HG02943 (cell line): ENCODE data around the gene PAPSS1.
"Not testable (repeated sequence)": the region's sequence is repeated elsewhere in the genome, so short reads cannot be mapped to it uniquely, and the experiment has no call there.

Experiments used
- ATAC-seq: cut with Tn5 transposase; IDR thresholded peaks from one replicate; pipeline ENCODE4 v1.9.1; 2021; ENCODE audit warnings: mild to moderate bottlenecking, low read depth, moderate library complexity; ENCODE audit not compliant: unreplicated experiment

The PAPSS1 gene

DNA sequence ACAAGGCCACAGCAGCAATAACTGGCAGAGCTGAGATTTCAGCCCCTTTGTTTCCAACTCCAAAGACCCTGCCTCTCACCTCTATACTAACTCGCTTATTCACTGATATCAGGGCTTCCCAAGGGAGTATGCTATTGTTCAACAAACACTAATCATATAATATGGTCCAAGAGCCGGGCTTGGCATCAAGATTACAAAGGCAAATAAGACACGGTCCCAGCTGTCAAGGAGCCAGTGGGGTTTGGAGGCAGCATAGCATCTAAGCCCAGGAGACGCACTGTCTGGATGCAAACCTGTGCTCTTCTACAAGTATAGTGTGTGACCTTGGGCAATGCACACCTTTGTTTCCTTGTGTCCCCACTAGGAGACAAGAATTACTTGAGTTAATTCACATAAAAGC is 28.7 kb downstream of the PAPSS1 start:
- ATAC-seq: no peak

DNA sequence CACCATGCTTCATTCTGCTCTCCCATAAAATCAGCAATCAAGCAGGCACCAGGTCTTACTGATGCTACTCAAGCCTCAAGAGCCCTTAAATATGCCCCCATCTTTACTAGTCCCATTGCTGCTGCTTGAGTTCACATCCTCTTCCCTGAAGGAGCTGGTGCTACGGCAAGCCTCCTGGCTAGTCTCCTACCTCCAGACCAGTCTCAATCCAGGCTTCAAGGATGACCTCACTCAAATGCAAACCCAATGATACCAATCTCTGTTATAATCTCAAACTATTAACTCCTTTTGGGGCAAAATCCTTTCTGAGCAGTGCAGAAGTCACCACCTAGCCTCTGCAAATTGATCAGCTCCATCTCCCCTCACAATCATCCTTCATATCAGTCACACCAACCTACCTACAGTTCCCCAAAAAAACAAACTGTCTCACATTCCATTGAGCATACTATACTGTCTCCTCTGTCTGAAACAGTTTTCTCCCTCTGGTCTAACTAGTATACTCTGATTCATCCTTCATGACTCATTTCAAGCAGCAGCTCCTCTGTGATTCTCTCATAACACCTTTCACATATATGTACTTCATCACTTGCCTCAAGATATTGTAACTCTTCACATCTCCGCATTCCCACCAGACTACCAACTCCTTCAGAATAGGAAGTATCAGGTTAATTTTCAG is 30.0 kb downstream of the PAPSS1 start:
- no peak for ATAC-seq

DNA sequence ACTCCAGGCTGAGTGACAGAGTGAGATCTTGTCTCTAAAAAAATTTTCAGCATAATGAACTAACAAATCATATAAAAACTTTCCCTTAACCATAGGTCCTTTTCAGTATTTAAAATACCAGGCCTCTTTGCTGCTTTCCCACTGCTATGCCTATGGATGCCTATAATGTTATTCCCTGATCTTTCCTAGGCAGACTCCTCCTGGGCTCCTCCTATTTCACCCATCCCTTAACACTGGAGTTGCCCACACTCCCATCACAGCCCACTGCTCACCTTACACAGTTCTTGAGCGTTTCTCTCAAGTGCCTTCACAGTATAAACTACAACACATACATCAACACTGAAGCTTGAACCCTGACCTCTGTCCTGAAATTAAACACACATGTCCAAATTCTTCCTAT is 31.6 kb downstream of the PAPSS1 start:
- no peak for ATAC-seq

DNA sequence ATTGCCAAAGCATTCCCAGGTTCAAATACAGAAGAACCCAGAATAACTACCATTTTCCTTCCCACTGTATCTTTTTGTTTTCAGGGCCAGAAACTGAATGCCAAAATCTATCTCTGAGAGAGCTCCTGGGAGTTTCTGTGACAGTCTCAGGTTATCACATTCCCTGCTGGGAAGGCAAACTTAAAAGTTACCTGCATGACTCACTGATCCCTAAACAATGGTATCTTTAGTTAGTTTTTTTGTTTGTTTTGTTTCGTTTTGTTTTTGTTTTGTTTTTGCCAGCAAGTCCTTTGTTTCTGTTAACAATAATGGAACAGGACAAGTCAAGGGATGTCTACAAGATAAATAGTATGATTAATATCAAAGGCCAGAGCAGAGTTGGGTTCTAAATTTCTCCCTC is 34.3 kb downstream of the PAPSS1 start:
- ATAC-seq: no peak

DNA sequence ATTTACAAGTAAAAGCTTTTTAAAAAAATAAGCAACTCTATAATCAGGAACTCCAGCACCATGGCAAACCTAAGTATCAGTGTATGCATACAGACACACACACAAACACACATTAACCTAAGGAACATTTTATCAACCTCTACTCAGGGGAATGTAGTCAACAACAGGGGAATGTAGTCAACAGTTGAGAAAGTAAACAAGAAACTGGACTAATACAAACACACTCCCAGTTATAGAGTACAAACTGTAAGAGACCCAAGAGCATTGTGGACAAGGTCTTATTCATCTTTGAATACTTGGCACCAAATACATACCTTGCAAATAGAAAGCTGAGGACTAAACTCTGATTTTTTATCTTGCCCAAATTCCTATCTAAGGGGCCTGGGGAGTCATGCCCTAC is 36.2 kb downstream of the PAPSS1 start:
- no peak for ATAC-seq

DNA sequence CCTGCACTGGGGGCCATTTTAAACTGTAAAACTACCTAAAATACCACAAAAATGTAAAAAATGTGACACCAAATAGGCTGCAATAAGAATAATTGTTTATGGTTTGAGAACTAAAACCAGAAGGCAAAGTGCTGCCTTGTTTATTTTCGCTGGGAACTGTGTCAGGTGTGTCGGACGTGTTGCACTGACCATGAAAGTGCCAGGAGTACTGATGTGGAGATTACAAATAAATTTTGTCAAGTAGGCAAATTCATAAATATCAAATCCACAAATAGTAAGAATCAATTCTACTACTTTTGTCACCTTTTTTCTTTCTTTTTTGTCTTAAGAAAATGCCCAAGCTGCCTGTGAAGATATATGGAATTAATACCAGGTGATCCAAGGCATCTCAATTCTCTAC is 37.7 kb downstream of the PAPSS1 start:
- ATAC-seq: no peak

DNA sequence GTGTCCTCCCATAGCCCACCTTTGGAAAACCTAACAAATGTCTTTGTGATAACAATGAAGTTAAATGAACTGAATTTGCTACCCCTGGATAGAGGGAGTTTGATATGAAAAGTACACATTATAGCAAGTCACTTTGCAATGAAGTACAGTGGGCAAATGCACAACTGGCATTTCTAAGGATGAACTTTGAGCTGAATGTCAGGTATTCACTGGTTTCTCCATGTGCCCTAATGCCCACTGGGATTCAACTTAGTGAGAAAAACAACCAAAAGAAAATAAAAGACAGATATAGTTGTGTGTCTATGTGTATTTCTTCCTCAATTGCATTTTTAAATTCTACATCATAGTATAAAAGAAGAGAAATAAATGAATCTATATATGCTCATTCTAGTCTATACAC is 51.0 kb downstream of the PAPSS1 start:
- ATAC-seq: no peak

DNA sequence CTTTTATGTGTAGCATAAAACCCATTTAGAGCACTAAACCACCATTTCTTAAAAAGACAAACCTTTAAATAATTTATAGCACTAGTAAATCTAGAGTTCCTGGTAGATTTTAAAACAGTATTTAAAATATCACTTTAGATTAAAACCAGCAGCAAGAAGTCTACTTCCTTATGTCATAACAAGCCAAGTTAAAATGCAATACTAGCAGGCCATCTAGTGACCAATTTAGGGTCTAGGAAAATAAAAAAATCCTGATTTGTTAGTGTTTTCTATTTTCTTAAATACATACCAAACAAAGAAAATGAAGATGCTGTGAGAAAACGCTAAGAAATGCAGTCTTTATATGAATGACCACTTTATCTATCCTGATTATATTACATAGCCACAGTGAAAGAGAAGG is 53.9 kb downstream of the PAPSS1 start:
- no peak for ATAC-seq

DNA sequence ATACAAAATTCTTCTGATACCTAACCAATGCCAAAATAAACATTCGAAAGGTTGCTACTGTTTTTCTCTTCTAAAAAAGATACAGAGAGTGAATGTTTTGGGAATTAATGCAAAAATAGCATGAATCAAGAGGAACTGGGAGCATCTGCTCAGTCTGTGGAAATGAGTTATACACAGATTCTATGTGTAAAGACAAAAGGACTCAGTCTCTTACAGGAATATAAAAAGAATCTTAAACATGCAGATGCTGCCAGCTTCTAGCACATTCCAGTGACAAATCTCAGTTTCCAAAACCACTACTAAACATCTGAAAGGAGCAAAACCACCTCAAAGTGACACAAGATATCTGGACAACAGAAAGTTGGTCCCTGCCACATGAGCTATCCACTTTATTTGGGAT is 55.0 kb downstream of the PAPSS1 start:
- ATAC-seq: no peak

DNA sequence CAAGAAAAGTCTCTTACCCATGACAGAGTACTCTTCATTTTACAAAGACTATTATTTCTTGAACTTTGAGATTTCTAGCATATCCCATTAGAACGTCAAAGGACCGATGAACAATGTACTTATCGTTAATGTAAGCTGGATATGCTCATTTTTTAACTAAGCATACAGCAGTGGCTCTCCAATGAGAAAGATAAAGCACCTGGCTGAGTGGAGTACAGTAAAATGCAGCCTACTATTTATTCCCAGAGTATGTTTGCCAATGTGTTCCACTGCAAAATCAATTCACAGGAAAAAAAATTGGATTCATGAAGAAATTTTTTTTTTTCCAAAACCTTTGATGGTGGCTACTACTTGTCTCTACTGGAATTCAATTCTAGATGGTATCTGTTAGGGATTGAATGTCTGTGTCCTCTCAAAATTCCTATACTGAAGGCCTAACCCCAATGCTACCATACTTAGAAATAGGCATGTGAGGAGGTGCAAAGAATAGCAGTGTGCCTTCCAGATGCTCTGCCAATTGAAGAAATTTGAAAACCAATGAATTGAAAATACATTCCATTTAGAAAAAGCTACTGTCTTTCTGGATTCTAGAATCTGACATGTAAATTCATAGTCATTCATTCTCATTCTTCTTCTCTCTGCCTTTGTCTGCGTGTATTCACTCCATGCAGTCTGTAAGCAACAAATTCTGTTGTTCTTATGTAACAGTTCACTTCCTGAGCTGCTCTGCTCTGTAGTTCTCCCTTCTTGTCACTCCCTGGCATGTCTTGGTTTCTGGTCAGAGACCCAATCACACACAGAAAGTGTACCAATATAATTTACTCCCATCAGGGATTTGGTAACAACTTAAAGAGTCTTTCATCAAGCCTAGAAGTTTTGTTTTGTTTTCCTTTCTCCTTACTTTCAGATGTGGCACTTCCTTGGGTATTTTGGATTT is 61.4 kb downstream of the PAPSS1 start:
- ATAC-seq: no peak

DNA sequence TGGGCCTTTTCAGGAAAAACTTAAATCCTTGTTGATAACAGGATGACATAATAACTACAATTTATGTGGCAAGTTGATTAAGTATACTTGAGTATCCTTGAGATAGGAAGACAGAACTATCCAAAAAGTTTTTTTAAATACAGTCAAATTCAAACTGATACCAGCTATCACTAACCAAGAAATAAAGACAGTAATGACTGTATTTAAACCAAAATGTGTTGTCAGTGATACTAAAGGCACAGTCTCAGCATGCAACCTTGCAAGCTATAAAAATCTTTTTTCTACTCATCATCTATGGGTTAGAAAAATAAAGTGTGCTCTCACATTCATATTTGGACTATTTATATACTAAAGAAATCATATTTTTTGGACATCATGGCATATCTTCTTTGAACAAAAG is 64.7 kb downstream of the PAPSS1 start:
- no peak for ATAC-seq

DNA sequence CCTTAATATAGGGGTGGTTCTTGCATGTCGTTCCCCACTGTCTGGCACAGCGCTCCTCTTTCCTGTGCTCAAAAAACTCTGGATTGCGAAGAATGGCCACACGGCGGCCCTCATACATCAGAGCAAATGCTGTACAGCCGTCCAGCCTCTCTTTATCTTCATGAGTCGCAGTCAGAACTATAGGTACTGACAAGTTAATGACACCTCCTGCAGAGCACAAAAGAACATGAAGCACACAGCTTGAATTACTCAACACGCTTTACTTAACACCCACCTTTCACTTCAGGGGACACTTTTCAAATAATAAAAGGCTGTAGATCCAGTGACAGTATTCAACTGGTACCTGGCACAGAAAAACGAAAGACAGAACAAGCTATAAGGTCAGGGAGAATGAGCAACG is 65.3 kb downstream of the PAPSS1 start:
- no peak for ATAC-seq

DNA sequence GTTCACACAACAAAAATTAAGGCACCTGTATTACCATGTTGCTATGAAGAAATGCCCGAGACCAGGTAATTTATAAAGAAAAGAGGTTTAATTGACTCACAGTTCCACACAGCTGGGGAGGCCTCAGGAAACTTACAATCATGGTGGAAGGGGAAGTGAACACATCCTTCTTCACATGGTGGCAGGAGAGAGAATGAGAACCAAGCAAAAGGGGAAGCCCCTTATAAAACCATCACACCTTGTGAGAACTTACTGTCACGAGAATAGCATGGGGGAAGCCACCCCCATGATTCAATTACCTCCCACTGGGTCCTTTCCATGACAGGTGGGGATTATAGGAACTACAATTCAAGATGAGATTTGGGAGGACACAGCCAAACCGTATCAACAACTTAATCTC is 68.6 kb downstream of the PAPSS1 start:
- ATAC-seq: not testable (repeated sequence)

DNA sequence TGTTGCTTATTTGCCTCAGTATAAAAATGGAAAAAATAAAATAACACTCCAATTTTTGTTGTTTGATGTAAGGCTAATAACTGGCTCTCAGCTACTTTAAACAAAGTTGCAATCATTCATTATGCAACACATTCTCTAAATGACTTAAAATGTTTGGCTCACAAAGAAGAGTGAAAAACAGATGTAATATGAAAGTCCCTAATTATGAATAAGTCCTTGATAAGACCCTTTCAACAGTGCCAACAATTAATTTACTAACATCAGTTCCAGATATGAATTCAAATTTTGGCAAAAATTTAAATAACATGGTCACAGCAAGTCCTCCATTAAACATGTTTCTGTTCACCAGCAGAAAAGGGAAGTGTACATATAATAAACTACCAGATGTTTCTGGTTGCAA is 69.8 kb downstream of the PAPSS1 start:
- ATAC-seq: no peak

DNA sequence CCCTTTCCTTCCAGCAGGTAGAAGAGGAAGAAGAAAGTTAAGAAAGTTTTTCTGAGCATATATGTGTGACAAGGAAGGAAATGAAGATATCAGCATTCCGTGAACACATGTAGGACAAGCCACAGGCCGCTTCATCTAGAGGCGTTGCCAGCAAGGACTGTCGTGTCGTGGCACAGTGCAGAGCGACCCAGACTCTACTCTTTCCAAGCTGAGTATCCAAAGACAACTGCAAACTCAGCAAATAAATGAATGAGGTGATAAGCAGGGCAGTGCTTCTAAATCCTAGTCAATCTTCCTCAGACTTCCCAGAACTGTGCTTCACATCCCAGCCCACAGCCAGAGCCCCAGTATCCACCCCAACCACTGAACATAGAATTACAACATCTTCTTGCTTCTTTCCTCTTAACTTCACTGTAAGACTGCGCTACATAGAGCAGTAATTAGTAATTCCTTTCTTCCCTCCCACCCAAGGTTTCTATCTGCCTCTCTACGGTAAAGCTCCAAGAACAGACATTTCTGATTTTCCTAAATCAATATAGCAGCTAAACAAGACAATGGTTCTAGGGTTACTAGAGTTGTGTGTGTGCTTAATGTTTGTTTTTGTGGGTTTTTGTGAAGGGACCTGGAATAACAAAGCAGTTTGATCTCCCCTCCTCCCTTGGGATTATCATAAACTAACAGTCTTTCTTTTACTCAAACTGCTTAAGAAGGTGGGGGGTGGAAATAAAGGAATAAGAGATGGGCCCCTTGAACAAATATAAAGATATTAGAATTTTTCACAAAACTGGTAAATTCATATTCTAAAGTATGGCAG is 71.6 kb downstream of the PAPSS1 start:
- no peak for ATAC-seq

DNA sequence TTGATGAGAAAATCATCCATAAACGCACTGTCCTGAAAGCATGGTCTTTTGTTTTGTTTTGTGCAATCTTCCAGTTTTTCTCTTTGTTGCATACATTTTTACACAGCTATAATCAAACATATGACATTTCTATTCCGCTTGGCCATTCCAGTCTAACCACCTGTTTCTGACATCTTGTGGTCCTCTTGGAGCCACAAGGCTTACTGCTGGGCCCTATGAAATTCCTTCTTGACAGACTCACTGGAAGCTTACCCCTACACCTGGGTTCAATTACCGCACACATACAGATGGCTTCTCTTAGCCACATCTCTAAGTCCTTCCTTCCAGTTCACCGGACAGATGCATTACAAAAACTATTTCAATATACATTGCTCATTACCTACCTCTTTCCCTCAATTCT is 72.4 kb downstream of the PAPSS1 start:
- no peak for ATAC-seq

DNA sequence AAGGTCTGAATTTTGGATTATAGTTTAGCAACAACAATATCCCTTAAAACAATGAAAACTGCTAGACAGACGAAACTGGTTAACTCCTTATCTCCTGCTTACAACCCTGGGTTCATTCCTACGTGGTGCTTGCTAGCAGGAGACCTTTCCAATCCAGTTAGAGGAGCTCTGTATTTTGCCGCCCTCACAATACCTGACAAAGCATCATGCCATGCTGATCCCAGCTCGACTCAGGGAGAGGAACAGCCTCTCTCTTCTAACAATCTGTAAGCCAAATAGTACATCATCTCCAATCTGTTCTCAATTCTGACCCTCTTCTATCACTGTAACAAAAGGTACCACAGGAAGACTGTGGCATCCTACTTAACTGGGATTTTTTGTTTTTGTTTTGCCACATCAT is 74.4 kb downstream of the PAPSS1 start:
- no peak for ATAC-seq

DNA sequence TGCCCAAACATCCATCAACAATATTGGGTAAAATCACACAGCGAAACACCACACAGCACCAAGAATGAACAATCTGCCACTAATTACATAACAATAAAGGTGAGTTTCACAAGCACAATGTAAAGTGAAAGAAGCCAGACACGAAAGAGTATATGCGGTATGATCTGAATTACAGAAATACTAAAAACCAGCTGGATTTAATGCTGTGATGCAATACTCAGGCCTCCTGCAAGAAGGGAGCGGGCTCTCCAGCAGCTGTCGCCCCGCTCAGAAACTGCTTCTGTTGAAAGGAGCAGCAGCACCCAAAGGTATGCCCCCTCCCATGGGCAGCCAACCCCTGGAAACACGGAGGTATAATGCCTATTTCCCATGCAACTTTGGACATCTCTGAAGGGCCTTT is 77.0 kb downstream of the PAPSS1 start:
- ATAC-seq: no peak

DNA sequence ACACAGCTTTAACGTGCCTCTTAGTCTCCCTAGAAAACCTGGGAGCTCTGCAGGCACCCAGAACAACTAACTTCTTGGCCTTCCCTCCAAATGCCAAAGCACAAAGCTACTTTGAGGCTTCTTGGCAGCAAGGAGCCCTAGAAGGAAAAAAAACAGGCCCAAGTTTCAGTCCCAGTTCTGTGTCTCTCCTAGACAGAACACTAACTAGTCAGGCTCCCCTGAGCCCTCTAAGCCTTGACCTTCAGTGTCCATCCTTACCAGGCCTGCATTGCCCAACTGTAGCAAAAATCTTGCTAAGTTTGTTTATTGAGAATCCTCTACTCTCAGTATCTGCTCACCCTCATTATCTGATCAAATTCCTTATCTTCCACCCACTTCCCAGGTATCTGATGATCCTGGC is 79.2 kb downstream of the PAPSS1 start:
- ATAC-seq: no peak

DNA sequence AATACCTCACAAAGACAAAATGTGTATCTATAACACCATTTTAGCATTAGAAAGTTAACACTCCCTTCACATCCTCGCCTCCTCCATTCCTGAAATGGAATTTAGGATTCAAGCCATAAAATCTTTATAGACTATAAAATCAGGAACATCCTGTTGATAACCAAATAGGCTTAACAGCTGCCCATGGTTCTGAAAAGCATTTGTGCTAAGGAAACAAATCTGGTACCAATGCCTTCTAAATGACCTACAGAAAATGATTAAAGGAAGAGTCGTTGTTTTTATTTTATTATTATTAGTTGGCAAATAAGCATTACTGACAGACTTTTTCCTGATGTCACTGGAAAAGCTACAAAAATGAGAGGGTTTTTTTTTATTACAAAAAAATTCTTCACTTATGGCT is 79.8 kb downstream of the PAPSS1 start:
- no peak for ATAC-seq

DNA sequence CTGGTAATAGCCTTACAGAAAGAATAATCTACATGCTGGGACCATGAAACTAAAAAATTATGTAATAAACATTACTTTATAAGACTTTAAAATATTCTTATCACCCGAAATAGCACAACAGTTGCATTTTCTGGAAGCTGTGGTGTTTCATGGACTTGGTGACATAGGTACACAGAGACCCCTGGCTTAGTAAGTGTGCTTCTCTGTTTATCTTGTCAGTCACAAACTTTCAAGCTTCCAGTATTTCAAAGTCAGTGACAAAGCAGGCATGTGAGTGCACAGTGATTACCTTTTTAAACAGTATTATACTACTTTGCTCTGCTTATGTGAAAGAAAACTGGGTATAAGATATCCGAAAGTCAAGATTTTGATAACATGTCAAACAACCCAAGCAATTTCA is 84.3 kb downstream of the PAPSS1 start:
- ATAC-seq: no peak
